ENCODE results near the gene ZNF638.

Gene ZNF638

GRCh38 chr2:71332435-71332796 is 834 bp downstream of the ZNF638 start:
- DNase-seq (ENCODE audit: low read depth in 2 of 2) = no peak

DNA sequence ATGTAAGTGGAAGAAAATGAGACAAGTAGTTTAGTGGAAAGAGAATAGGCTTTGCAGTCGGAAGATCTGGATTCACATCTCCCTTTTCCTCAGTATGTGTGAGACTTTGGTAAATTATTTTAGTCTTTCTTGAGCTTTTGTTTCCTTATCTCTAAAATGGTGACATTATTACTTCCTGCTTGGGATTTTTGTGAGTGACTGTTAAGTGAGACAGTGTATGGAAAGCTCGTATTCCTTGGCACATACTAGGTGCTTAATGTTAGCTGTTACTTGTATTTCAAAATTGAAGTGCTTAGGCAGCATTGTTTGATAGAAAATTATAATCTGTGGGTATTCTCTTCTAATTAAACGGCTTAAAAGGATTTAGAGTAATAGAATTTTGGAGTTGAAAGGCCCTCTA is 2.0 kb downstream of the ZNF638 start:
- DNase-seq (ENCODE audit: low read depth in 2 of 2) = no peak

DNA sequence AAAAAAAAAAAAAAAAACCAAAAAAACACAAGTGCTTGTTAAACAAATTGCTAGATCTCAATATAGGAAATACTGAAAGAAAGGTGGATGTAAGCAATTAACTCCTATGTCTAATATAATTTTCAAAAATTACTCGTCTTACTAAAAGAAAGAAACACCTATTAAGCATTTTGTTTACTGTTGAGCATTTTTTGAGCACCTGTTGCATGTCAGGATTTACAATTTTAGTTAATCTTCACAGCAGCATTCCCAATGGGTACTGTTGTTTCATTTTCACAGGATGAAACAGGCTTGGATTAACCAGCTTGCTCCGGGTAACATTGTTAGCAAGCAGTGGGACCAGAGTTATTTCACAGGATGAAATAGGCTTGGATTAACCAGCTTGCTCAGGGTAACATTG is 4.8 kb downstream of the ZNF638 start:
- no peak for DNase-seq (ENCODE audit: low read depth in 2 of 2)

DNA sequence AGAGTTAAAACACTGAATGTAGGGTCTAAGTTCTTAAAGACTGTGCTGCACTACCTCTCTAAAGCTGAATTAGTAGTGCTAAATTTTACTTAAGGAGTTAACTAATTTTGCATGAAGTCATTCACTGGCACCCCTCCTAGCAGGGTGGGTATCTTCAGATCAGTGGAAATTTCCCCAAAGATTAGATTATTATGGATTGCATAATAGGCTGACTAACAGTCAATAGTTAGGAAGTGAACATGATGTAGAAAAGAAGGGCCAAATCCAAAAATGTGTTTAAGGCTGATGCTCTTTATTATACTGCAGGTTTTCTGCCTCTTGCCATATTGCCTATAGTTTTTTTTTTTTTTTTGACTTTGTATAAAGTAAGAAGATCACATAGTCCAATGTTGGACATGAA is 5.2 kb downstream of the ZNF638 start:
- DNase-seq (ENCODE audit: low read depth in 2 of 2) = no peak

GRCh38 chr2:71337776-71338175 is 6.2 kb downstream of the ZNF638 start:
- DNase-seq (ENCODE audit: low read depth in 2 of 2) = no peak

DNA sequence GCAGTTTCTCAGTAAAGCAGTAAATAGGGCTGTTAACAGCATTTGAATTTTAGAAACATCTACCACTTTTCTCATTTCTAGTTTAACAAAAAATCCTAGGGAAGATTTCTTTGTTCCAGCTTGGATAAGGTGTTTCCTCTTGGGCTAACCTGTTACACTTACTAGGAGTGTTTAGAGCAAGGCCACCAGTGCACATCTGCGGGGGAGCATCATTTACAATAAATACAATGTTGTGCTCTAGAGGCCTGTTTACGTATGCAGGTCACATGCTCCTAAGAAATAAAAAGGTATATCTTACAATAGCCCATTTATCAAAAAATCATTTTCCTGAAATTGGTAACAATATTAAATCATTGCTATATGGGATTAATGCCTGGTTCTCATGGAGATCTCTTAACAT is 8.1 kb downstream of the ZNF638 start:
- no peak for DNase-seq (ENCODE audit: low read depth in 2 of 2)

- DNase-seq (ENCODE audit: low read depth in 2 of 2) = no peak
Observed at GRCh38 chr2:71340176-71340575, 8.6 kb downstream of the ZNF638 start.

GRCh38 chr2:71341645-71342044 is 10.1 kb downstream of the ZNF638 start:
- no peak for DNase-seq (ENCODE audit: low read depth in 2 of 2)

DNA sequence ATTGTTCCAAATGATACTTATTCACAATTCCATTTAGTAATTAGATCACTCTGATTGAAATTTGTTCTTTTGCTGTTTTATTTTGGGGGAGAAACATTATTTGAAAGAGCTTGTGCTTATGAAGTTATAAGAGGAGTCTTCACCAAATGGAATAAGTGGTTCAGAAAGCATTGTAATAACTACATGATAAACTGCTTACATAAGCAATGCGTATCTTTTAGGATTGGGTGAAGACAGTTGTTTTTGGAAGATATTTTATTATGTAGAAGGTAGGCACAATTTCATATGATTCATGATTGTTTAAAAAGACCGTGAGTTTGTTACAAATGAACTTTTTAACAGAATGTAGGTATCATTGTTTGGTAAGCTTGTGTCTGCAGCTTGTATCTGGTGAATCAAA is 14.5 kb downstream of the ZNF638 start:
- no peak for DNase-seq (ENCODE audit: low read depth in 2 of 2)

GRCh38 chr2:71347517-71347916 is 15.9 kb downstream of the ZNF638 start:
- DNase-seq (ENCODE audit: low read depth in 2 of 2) = no peak

- no peak for DNase-seq (ENCODE audit: low read depth in 2 of 2)
Observed at GRCh38 chr2:71348302-71348701, 16.7 kb downstream of the ZNF638 start.

DNA sequence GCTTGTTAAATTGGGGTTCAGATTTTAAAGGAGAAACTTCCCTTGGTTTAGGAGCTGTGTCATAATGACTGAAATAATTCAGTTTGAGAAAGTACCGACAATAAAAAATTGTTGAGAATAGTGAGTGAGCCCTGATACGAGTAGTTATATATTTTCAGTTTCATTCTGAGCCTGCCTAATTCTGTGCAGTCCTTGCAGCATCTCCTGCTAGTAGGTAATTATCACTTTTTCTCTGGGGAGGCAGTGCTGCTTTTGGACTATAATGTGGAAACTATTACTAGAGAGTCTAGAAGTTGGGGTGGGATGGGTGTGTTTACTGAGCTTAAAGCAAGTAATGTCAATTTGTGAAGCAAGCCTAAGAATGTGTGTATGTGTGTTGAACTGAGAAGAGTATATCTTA is 21.7 kb downstream of the ZNF638 start:
- no peak for DNase-seq (ENCODE audit: low read depth in 2 of 2)

DNA sequence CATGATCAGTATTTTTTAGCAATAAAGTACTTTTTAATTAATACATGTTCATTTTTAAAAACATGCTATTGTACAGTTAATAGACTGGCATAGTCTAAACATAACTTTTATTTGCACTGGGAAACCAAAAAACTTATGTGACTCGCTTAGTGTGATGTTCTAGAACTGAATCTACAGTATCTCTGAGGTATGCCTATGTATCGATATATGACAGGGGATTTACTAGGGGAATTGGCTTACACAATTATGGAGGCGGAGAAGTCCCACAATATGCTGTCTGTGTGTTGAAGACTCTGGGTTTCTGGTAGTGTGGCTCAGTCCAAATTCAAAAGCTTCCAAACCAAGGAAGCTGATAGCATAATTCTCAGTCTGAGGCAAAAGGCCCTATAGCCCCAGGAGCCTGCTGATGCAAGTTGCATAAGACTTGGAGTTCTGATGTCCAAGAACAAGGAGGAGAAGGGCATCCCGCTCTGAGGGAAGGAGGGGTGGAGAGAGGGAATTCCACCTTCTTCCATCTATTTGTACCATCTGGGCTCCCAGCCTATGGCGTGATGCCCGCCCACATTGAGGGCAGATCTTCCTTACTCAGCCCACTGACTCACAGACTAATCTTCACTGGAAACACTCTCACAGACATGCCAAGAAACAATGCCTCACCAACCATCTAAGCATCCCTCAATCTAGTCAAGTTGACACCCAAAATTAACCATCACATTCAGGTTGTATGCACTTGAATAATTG is 27.5 kb downstream of the ZNF638 start:
- no peak for DNase-seq (ENCODE audit: low read depth in 2 of 2)

DNA sequence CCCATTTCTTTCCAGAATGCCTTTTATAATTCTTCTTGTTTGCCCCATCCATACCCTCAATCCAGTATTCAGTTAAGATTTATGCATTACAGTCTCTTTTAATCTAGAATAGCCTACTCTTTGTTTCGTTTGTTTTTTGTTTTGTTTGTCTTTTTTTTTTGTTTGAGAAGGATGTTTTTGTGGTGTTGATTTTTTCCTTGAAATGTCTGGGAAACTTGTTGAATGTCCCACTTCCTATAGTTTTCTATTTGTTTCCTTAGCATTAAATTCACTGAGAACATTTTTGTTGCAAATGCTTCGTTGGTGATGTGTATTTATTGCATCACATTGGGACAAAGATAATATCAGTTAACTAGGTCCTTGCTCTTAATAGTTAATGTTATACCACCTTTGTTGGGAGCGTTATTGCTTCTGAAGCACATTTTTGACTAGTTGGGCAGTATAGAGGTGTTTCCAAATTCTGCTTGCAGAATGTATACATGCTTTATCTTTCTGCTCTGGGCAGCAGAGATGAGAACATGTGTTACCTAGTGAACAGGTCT is 28.9 kb downstream of the ZNF638 start:
- DNase-seq (ENCODE audit: low read depth in 2 of 2) = no peak

GRCh38 chr2:71361631-71362030 is 30.0 kb downstream of the ZNF638 start:
- DNase-seq (ENCODE audit: low read depth in 2 of 2) = no peak

GRCh38 chr2:71362447-71362846 is 30.9 kb downstream of the ZNF638 start:
- DNase-seq (ENCODE audit: low read depth in 2 of 2) = no peak

GRCh38 chr2:71370015-71370414 is 38.4 kb downstream of the ZNF638 start:
- no peak for DNase-seq (ENCODE audit: low read depth in 2 of 2)

GRCh38 chr2:71372042-71372441 is 40.5 kb downstream of the ZNF638 start:
- no peak for DNase-seq (ENCODE audit: low read depth in 2 of 2)

DNA sequence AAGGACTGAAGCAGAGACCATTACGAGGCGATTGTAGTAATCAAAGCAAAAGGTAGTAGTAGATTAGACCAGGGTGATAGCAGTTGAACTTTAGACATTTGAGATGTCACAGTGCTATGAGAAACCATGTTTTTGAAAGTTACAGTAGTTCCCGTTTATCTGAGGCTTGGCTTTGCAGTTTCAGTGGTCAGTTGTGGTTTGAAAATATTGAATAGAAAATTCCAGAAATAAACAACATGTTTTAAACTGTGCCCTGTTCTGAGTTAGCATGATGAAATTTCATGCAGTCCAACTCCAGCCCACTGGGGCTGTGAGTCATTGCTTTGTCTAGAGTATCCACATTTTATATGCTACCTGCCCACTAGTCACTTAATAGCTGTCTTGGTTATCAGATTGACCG is 47.5 kb downstream of the ZNF638 start:
- no peak for DNase-seq (ENCODE audit: low read depth in 2 of 2)

DNA sequence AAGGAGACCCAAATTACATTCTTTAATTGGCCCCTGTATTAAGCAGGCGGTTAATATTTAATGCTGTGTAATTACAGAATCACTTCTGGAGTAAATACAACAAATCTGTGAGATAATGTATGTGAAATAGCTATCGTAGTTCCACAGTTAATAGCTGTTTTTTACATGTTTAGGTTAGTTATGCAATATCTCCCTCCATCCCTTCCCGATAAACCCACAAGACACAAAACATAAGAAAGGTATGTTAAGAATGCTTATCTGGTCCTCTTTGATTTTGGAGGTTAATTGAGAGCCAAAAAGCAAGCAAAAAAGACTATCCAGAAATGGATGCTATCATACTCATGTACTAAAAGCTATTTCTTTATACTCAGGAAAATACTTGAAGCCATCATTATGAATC is 49.1 kb downstream of the ZNF638 start:
- DNase-seq (ENCODE audit: low read depth in 2 of 2) = no peak

GRCh38 chr2:71385012-71385411 is 53.4 kb downstream of the ZNF638 start:
- DNase-seq (ENCODE audit: low read depth in 2 of 2) = no peak

GRCh38 chr2:71388214-71388613 is 56.6 kb downstream of the ZNF638 start:
- DNase-seq (ENCODE audit: low read depth in 2 of 2) = no peak

DNA sequence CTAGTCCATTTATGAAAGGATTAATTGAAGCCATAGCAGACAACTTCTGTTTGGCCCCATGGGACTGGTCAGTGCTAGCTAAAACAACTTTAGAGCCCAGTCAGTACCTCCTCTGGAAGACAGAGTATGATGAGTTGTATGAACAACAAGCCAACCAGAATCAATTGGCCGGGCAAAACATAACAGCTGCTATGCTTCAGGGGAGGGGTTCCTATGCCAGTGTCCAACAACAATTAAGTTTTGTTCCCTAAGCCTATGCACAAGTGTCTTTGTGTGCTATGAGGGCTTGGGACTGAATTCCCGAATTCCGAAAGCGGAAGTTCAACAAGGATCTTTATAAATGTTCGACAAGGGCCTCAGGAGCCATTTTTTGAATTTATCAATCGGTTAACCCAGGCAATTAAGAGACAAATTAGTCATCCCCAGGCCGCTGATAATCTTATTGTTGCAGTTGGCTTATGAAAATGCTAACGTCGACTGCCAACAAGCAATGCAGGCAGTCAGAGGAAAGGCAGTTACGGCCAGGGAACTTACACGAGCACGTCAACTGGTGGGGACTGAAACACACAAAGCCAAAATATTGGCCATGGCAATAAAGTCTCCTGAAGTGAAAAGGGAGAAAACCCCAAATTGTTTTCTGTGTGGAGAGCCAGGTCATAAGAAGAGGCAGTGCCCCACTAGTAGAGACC is 57.9 kb downstream of the ZNF638 start:
- no peak for DNase-seq (ENCODE audit: low read depth in 2 of 2)
